Neural progenitor cell (in vitro differentiated cells): Measurements from ENCODE around the gene ULBP2.

Experiments
- EZH2 ChIP-seq: fragments of 200-600 bp; sonication (generic); IDR thresholded peaks from 2 replicates; pipeline ENCODE4 v1.6.1; 2017; ENCODE audit warnings: antibody characterized with exemption, mild to moderate bottlenecking, moderate library complexity
- TF ChIP-seq, protein P1 (sequence below): fragments of 200-600 bp; sonication (generic); IDR thresholded peaks from 2 replicates; pipeline ENCODE4 v1.5.1; 2017; ENCODE audit warnings: antibody characterized with exemption, mild to moderate bottlenecking

DNA sequence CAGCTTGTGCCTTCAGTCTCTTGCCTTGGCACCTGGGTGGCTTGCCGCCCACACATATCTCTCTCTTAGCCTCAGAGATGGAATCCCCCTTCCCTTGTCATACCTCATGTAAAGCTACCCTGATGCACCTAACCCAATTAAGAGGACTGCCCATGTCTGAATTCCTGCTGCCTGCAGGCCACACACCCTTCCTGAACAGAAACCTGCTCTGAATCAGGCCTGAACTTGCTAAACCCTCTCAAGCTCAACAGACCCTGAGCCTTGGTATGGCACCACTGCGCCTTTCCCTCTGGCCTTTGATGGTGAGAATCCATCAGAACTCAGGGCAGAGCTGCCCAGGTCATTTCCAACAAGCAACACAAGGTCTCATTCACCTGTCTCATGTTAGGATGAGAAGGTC, 24.1 kb upstream of the ULBP2 start:
- TF ChIP-seq, protein P1, sequence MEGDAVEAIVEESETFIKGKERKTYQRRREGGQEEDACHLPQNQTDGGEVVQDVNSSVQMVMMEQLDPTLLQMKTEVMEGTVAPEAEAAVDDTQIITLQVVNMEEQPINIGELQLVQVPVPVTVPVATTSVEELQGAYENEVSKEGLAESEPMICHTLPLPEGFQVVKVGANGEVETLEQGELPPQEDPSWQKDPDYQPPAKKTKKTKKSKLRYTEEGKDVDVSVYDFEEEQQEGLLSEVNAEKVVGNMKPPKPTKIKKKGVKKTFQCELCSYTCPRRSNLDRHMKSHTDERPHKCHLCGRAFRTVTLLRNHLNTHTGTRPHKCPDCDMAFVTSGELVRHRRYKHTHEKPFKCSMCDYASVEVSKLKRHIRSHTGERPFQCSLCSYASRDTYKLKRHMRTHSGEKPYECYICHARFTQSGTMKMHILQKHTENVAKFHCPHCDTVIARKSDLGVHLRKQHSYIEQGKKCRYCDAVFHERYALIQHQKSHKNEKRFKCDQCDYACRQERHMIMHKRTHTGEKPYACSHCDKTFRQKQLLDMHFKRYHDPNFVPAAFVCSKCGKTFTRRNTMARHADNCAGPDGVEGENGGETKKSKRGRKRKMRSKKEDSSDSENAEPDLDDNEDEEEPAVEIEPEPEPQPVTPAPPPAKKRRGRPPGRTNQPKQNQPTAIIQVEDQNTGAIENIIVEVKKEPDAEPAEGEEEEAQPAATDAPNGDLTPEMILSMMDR = no peak
- TF ChIP-seq EZH2 = no peak
